HG02678 (cell line): ENCODE results near the gene GAS6.

ENCODE experiments used
- ATAC-seq: cut with Tn5 transposase; IDR thresholded peaks from one replicate; pipeline ENCODE4 v1.9.1; 2021; ENCODE audit warnings: mild to moderate bottlenecking, moderate library complexity; ENCODE audit not compliant: unreplicated experiment

The GAS6 gene

DNA sequence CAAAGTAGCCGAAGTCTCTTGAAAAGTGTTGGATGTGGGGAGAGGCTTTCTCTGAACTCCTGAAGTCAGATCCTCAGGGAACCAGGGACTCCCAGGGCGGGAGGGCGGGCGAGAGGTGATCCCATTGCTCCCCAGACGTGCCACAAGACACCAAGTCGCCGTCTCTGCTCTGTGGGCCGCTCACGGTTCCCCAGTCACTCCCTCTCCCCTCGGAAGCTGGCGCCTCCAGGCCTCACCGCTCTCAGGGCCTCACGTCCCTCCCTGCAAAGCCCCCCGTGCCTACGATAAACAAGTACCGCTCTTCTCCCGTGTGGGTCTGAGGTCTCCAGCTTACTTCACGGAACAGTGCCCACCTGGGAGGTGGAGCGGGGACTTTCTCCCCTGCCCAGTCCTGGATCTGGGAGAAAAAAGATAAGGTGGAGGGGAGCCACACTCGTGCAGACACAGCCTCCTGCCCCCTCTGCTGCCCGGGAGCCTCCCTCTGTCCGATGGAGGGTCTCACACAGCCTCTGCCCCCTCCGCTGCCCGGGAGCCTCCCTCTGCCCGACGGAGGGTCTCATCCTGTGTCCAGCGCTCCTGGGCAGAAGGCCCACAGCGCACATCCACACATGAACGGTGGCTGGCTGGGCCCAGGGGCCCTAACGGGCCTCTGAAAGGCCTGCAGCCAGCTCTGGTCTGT is 50.7 kb downstream of the GAS6 start:
- no peak for ATAC-seq

DNA sequence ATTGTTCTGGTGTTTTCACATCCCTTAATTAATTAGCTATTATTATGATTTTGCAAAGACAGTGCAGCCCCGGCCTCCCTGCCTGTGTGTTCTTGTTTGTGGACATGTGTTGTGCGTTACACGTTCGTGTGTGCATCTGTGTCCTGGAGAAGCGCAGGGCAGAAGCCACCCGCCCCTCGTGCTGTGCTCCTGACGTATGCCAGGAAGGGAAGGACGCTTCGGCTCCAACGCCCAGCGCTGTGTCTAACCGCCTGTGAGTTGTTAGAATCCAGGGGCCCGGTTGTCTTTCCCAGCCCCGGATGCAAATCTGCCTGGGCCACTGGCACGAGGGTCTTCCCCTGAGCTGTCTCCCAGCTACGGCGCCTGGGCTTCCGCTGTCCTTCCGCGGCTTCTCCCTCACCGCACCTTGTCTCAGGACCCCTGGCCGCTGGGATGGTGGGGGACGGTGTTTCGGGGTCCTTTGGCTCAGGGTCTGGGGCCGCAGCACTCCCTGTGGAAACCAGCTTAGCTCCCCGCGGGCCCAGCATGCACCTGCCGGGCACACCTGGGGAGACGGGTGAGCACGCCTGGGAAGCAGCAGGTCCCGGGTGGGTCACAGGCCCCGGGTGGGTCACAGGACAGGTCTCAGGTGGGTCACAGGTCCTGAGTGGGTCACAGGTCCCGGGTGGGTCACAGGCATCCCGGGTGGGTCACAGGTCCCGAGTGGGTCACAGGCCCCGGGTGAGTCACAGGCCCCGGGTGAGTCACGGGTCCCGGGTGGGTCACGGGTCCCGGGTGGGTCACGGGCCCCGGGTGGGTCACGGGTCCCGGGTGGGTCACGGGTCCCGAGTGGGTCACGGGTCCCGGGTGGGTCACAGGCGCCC is 51.5 kb downstream of the GAS6 start:
- no peak for ATAC-seq

DNA sequence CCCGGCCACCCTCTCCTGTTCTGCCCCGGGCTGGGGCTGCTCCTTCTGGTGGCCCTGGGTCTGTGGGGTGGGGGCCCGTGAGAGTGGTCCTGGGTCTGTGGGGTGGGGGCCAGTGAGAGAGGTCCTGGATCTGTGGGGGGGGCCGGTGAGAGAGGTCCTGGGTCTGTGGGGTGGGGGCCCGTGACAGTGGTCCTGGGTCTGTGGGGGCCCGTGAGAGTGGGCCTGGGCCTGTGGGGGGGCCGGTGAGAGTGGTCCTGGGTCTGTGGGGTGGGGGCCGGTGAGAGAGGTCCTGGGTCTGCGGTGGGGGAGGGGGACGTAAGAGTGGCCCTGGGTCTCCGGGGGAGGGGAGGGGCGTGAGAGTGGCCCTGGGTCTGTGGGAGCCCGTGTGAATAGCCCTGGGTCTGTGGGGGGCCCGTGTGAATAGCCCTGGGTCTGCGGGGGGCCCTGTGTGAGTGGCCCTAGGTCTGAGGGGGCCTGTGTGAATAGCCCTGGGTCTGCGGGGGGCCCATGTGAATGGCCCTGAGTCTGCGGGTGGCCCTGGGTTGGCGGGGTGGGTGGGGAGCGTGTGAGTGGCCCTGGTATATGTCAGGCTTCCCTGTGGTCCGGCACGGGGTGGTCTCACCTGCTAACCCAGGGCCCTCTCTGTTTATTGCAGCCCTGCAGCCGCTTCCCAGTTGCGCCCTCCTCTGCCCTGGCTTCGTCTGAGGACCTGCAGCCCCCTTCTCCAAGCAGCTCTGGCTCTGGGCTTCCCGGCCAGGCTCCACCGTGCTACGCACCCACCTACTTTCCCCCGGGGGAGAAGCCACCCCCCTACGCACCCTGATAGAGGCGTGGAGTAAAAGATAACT is 52.6 kb downstream of the GAS6 start:
- no peak for ATAC-seq

DNA sequence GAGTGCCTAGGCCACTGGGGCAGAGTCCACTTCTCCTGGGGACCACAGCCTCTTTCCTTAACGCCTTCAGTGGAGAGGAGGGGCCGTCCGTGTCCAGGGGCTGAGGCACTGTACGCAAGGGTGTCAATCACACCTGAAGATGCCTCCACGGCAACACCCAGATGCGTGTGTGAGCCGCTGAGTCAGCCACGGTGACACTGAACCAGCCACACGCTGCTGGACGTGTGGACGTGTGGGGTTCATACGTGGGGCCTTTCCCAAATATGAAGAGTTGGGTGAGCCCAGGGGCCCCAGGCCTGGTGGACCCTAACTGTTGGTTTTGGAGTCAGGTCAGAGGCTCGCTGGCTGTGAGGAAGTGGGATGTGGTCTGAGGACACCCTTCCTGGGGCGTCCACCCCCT is 53.2 kb downstream of the GAS6 start:
- ATAC-seq = no peak

DNA sequence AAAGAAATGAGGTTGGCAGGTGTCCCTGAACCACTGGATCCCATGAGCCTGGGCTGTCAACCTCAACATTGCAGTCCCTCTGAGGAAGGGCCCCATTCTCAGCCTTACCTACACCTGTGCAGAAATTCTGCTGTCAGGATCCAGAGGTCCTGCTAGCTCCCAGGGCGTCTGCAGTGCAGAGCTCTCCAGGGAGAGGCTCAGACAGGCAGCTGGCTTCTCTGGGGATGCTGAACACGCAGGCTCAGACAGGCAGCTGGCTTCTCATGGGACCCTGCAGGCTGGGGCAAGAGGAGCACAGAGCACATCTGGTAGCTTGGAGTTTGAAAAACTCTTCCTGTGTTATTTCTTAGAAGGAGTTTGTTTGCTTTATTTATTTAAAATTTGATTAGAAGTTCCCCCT is 53.9 kb downstream of the GAS6 start:
- ATAC-seq = no peak

DNA sequence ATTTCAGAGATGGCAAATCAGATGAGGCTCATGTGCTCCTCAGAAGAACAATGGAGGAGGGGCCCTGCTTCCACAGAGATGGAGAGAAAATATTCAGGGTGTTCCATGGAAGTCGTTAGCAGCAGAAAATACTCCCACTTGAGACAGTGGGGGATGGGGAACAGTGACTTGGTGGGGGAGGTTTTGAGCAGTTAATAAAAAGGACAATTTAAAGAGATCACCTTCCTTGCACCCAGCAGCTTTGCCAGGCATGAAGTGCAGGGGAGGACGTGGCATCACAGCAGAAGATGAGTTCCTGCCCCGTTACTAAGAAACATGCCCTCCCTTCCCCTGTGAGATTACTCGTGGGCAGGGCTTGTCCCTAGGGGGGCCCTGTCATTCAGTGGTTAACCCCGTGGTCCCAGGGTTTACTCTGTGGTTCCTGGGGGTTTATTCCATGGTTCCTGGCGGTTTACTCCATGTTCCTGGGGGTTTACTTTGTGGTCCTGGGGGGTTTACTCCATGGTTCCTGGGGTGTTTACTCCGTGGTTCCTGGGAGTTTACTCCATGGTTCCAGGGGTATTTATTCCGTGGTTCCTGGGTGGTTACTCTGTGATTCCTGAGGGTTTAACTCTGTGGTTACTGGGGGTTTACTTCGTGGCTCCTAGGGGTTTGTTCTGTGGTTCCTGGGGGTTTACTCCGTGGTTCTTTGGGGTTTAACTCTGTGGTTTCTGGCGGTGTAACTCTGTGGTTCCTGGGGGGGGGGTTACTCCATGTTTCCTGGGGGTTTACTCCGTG is 55.6 kb downstream of the GAS6 start:
- ATAC-seq = no peak

DNA sequence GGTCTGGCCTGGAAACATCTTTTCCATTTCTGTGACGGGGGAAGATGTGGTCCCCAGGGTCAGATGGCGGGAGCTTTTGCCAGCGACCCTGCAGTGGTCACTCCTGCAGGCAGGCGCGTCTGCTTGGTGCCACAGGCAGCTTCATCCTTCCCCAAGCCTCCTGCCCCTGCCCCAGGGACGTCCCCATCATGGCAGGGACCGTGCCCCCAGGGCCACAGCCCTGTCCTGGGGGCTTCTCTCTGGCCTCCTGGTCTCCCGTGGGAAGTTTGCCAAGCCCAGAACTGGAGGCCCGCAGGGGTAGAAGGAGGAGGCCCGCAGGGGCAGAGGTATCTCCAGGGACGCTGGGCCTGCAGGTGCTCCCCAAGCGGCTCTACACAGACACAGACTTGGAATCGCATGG is 57.4 kb downstream of the GAS6 start:
- ATAC-seq = no peak

DNA sequence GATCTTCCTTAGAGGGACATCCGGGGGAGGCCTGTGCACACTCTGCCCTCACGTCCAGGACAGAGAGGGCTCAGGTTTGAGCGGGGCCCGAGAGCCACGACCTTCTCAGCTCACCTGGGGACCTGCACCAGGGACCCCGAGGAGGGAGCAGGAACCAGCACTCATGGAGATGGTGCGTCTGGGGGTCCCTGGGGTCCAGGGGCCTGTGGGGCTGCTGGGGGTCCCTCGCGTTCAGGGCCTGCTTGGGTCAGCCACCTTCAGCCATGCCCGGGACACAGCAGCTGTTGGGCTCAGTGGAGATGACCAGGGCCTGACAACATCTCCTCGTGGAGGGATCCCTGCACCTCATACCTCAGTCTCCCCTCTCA is 57.8 kb downstream of the GAS6 start:
- ATAC-seq = no peak

DNA sequence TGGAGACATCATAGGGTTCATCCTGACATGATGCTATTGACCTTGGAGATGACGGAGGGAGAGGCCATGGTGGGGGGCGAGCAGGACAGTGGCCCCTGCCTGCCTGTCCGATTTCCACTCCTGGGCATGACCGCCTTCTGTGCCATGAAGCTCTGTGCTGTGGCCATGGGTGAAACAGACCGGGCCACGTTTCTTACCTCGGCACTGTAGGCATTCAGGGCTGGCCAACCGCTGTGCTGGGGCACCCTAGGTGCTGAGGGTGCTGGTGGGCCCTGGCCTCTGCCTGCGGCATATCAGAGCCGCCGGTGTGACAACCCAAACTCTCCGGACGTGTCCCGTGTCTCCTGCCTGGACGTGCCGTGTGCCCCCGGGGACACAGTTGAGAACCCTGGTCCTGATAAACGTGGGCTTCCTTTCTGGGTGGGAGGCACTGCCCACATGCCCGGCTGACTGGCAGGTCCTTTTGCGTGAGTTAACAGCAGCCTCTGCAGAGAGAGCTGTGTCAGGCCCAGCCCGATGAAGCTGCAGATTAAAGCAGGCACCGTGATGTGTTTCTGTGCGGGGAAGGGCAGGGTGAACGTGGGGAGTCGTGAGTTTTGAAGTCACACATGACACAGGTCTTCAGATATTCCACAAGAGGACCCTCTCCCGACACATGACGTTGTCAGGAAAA is 58.3 kb downstream of the GAS6 start:
- no peak for ATAC-seq

DNA sequence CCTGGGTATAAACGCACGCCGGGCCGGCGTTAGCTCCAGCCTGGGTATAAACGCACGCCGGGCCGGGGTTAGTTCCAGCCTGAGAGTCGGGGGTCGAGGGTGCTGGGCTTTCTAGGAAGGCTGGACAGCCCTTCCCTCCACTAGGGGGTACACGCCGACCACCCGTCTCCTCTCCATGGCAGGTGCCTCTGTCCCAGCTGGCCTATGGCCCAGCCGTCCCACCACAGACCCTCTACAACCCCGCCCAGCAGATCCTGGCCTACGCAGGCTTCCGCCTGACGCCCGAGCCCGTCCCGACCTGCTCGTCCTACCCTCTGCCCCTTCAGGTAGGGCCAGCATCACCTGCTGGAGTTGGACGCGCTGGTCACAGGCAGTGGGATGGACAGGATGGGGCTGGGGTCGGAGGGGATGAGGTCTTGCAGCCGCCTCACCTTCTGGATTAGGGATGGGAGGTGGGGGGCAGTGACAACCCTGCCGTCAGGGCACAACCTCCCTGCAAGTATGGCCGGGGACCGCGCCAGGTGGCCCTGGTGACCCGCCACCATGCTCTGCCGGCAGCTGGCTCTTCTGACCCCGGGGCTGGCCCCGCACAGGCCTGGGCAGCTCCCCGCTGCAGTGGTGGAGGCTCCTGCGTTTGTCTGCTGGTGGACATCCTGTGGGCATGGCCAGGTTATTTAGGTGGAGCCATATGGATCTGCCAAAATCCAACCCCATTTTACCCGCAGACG is 59.0 kb downstream of the GAS6 start:
- ATAC-seq = no peak

DNA sequence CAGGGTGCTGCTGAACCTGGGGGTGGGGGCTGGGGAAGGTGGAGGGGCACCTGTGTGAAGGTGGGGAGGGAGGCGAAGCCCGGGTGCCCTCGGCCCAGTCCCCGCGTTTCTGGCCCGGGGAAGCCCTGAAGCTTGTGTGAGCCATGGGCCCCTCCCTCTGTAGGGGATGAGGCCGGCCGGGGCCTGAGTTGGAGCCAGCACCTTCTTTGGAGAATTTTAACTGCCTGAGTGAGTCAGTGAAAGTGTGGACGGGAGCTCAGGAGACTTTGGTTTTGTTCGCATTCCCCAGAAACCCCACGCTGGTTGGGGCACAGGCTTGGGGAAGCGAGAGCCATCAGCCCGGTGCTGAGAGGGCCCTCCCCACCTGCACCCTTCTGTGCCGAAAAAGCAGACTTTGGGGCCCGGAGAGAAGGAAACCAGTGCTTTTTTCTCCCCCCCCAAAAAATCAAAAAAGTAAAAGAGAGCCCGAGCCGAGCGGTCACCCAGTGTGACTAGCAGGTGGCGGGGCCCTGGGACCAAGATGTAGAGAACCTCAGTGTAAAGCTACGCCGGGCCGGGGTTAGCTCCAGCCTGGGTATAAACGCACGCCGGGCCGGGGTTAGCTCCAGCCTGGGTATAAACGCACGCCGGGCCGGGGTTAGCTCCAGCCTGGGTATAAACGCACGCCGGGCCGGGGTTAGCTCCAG is 59.7 kb downstream of the GAS6 start:
- no peak for ATAC-seq

DNA sequence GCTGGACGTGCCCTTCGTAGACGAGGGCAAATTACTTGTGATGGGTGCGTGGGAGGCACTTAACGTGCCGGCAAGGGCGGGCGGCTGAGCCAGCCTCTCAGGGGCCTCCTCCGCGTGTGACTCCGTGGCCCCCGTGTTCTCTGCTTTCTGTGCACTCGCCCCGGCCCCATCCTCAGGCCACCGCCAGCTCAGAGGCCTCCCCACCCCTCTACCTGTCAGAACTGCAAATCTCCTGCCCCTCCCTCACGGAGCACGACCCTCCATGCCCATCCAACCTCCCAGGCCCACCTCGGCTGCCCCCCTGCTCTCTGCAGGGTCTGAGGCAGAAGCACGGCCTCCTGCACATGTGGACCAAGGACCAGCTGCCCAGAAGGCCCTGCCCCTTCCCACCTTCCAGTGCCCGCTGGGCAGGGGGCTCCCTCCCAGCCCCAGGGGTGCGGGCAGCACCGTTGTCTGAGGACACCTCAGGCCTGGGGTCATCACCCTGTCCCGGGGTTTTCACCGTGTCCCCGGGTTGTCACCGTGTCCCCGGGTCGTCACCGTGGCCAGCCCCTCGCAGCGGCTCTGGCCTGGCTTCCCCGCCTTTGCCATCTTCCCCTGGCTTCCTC is 60.4 kb downstream of the GAS6 start:
- ATAC-seq = no peak

DNA sequence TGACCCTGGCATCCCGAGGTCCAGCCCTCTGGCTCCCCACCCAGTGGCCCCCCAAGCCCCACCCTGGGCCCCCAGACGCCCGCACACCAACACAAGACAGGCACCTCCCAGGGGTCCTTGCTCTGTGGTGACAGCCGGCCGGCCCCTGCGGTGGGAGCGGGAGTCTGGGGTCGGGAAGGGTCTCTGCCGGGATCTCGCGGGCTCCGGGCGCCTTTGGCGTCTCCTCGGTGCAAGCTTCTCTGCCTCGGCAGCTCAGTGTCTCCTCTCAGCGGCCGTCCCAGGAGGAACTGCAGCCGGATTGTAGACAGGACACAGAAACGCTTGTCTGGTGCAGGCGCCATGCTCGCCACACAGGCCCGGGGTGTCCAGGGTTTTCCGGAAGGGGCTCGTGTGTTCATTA is 61.1 kb downstream of the GAS6 start:
- no peak for ATAC-seq

DNA sequence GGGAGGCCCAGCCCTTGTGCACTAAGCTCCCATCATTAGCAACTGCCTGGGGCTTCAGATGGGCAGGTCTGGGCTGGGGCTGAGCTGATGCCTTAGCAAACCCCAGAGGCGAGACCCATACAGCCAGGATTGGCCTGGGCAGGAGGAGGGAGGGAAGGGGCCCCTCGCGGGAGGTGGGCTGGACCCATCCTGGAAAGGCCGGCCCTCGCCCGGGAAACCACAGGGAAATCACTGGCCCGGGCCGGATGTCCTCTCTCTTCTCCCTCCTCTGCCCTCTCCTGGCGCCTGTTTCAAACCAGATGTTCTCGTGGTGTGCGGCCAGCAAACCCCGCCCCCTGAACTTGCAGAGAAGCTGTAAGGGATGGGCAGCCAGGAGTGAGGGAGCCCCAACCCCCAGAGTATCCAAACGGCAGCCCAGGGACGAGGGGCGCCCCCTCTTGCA is 61.8 kb downstream of the GAS6 start:
- ATAC-seq = no peak

DNA sequence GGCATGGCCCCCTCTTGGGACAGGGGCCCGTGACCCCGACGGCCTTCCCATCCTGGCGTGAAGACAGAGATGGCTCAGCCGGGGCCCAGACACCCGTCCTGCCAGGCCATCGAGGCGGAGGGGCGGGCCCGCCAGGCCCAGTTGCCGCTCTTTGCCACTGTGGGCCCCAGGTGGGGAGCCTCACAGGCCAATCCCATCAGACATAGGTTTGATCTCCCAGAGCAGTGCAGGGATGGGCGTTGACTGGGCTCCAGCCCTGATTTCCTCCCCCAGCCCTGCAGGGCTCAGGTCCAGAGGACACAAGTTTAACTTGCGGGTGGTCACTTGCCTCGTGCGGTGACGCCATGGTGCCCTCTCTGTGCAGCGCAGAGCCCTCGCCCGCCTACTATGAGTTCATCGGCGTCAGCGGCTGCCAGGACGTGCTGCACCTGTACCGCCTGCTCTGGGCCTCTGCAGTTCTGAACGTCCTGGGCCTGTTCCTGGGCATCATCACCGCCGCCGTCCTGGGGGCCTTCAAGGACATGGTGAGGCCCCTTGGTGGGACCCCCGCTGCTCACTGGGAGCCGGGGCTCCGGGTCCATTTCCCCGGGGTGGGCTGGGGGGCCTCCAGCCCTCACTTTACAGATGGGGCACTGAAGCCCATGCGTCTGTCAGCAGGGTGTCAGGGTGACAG is 62.5 kb downstream of the GAS6 start:
- no peak for ATAC-seq

DNA sequence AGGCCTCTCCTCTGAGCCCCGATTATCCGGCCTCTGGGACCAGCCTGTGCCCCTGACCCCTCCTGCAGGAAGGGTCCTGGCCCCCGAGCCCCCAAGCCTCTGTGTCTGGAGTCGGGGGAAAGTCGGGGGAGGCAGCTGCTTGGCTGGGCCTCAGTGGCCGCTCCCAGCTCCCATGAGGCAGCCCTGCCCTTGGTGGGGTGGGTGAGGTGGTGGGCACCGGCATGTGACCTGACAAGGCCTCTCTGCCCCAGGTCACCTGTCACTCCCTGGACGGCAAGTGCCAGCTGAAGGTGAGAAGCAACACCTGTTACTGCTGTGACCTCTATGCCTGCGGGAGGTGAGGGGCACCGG is 63.3 kb downstream of the GAS6 start:
- ATAC-seq = no peak

DNA sequence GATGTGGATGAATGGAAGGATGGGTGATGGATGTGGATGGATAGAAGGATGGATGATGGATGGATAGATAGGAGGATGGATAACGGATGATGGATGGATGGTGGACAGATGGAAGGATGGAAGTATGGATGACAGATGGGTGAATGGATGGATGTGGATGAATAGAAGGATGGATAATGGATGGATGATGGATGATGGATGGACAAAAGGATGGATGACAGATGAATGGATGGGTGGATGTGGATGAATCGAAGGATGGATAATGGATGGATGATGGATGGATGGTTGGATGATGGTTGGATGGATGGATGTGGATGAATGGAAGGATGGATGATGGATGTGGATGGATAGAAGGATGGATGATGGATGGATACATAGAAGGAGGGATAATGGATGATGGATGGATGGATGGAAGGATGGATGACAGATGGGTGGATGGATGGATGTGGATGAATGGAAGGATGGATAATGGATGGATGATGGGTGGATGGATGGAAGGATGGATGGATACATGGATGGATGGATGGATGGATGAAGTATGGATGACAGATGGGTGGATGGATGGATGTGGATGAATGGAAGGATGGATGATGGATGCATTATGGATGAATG is 65.6 kb downstream of the GAS6 start:
- ATAC-seq = no peak
